ENCODE results near the gene LIF. TPM values are rescaled to one million over a fixed set of nuclear protein-coding genes. Genes with fewer than 3 reads are reported as not detected.
"Not testable (repeated sequence)": the region's sequence is repeated elsewhere in the genome, so short reads cannot be mapped to it uniquely, and the experiment has no call there.

The LIF gene
- total and polyA plus RNA-seq, 4 donors, result 0.08 to 0.10 (median 0.09) TPM; not detected in 1

DNA sequence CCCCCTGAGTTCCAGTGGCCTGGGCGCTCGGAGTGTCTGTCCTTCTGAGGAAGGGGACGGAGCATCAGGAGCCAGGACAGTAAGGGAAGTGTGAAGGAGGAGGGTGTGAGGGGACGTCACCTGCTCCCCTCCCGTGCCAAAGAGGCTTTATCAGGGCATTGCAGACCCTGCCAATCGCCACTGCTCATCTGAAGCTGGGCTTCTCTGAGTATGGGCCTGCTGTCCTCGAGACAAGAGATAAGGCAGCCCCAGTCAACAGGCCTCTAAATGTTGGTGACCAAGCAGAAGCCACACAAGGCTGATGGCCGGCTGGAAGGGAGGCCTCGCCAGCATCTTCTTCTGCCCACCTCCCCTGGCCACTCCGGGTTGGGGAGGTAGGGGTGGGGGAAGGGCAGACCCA is 29.8 kb downstream of the LIF start:
- peak; percentile 83 for DNase-seq (ENCODE audit: low spot score)
- Histone ChIP-seq H3K9ac (ENCODE audit: low read depth in 1 of 2, low read length in 2 of 2) (no peak overlapping the region), H3K4me3 (ENCODE audit: low read depth in 1 of 3, low read length in 3 of 3) (no peak overlapping the region), H3K9me3 (ENCODE audit: control insufficient read depth in 4 of 4, low read length in 3 of 4) (no peaks in the 10 kb centered on the region), H3K27ac (ENCODE audit: low read depth in 1 of 2, low read length in 2 of 2) (no peak overlapping the region), H3K27me3 (ENCODE audit: control insufficient read depth in 4 of 4, insufficient read depth in 4 of 4, low read length in 3 of 4) (peaks cover 0 to 5% (median 0%) of the 10 kb centered on the region in 4 donors), H3K36me3 (ENCODE audit: control insufficient read depth in 4 of 4, insufficient read depth in 3 of 4, low read depth in 1 of 4, low read length in 3 of 4) (no peaks in the 10 kb centered on the region), H3K4me1 (ENCODE audit: control insufficient read depth in 4 of 4, insufficient read depth in 4 of 4, low read length in 3 of 4) (no peaks in the 10 kb centered on the region)
- TF ChIP-seq RAD21 (IDR thresholded peaks at IDR 0.05), result no peak
- no peak for TF ChIP-seq GABPA (IDR thresholded peaks at IDR 0.05 in 1 of 2, conservative IDR thresholded peaks at IDR 0.05 in 1 of 2)
- no peak for TF ChIP-seq EGR1 (IDR thresholded peaks at IDR 0.05; ENCODE audit: low read depth in 2 of 2)
- TF ChIP-seq SP1 (IDR thresholded peaks at IDR 0.05), result no peak
- TF ChIP-seq, protein P1, sequence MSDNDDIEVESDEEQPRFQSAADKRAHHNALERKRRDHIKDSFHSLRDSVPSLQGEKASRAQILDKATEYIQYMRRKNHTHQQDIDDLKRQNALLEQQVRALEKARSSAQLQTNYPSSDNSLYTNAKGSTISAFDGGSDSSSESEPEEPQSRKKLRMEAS (IDR thresholded peaks at IDR 0.05), result no peak
- TF ChIP-seq, protein P2, sequence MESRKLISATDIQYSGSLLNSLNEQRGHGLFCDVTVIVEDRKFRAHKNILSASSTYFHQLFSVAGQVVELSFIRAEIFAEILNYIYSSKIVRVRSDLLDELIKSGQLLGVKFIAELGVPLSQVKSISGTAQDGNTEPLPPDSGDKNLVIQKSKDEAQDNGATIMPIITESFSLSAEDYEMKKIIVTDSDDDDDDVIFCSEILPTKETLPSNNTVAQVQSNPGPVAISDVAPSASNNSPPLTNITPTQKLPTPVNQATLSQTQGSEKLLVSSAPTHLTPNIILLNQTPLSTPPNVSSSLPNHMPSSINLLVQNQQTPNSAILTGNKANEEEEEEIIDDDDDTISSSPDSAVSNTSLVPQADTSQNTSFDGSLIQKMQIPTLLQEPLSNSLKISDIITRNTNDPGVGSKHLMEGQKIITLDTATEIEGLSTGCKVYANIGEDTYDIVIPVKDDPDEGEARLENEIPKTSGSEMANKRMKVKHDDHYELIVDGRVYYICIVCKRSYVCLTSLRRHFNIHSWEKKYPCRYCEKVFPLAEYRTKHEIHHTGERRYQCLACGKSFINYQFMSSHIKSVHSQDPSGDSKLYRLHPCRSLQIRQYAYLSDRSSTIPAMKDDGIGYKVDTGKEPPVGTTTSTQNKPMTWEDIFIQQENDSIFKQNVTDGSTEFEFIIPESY (IDR thresholded peaks at IDR 0.05), result no peak
- TF ChIP-seq NR2F2 (IDR thresholded peaks at IDR 0.05), result no peak
- TF ChIP-seq HNF4G (IDR thresholded peaks at IDR 0.05), result no peak
- TF ChIP-seq YY1 (IDR thresholded peaks at IDR 0.05), result no peak
- TF ChIP-seq, protein P3, sequence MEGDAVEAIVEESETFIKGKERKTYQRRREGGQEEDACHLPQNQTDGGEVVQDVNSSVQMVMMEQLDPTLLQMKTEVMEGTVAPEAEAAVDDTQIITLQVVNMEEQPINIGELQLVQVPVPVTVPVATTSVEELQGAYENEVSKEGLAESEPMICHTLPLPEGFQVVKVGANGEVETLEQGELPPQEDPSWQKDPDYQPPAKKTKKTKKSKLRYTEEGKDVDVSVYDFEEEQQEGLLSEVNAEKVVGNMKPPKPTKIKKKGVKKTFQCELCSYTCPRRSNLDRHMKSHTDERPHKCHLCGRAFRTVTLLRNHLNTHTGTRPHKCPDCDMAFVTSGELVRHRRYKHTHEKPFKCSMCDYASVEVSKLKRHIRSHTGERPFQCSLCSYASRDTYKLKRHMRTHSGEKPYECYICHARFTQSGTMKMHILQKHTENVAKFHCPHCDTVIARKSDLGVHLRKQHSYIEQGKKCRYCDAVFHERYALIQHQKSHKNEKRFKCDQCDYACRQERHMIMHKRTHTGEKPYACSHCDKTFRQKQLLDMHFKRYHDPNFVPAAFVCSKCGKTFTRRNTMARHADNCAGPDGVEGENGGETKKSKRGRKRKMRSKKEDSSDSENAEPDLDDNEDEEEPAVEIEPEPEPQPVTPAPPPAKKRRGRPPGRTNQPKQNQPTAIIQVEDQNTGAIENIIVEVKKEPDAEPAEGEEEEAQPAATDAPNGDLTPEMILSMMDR (IDR thresholded peaks at IDR 0.05; ENCODE audit: low read depth, low read length, missing input control), result no peak
- TF ChIP-seq, protein P4, sequence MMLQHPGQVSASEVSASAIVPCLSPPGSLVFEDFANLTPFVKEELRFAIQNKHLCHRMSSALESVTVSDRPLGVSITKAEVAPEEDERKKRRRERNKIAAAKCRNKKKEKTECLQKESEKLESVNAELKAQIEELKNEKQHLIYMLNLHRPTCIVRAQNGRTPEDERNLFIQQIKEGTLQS (IDR thresholded peaks at IDR 0.05), result no peak
- TF ChIP-seq FOXA1 (IDR thresholded peaks at IDR 0.05), result no peak
- no peak for TF ChIP-seq HNF4A (conservative IDR thresholded peaks at IDR 0.05)
- TF ChIP-seq FOXA2 (IDR thresholded peaks at IDR 0.05), result no peak
- no peak for TF ChIP-seq RXRA (IDR thresholded peaks at IDR 0.05)
- TF ChIP-seq JUND (IDR thresholded peaks at IDR 0.05), result no peak
- TF ChIP-seq, protein P5, sequence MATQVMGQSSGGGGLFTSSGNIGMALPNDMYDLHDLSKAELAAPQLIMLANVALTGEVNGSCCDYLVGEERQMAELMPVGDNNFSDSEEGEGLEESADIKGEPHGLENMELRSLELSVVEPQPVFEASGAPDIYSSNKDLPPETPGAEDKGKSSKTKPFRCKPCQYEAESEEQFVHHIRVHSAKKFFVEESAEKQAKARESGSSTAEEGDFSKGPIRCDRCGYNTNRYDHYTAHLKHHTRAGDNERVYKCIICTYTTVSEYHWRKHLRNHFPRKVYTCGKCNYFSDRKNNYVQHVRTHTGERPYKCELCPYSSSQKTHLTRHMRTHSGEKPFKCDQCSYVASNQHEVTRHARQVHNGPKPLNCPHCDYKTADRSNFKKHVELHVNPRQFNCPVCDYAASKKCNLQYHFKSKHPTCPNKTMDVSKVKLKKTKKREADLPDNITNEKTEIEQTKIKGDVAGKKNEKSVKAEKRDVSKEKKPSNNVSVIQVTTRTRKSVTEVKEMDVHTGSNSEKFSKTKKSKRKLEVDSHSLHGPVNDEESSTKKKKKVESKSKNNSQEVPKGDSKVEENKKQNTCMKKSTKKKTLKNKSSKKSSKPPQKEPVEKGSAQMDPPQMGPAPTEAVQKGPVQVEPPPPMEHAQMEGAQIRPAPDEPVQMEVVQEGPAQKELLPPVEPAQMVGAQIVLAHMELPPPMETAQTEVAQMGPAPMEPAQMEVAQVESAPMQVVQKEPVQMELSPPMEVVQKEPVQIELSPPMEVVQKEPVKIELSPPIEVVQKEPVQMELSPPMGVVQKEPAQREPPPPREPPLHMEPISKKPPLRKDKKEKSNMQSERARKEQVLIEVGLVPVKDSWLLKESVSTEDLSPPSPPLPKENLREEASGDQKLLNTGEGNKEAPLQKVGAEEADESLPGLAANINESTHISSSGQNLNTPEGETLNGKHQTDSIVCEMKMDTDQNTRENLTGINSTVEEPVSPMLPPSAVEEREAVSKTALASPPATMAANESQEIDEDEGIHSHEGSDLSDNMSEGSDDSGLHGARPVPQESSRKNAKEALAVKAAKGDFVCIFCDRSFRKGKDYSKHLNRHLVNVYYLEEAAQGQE (IDR thresholded peaks at IDR 0.05), result no peak
- 87% methylated on average over 10 of the region's 10 CpGs for WGBS

DNA sequence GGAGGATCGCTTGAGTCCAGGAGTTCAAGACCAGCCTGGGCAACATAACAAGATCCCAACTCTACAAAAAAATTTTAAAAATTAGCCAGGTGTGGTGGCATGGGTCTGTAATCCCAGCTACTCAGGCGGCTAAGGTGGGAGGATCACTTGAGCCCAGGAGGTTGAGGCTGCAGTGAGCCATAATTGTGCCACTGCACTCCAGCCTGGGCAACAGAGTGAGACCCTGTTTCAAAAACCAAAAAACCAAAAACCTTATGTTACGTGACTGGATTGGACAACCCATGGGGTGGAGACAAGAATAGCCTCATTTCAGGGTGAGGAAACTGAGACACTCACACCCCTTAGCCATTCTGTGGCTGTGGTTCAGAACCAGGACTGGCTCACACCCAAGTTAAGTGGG is 30.3 kb downstream of the LIF start:
- 94% methylated on average over 3 of the region's 3 CpGs for WGBS
- not testable (repeated sequence) for H3K9ac ChIP-seq (ENCODE audit: low read depth in 1 of 2, low read length in 2 of 2); H3K27ac ChIP-seq (ENCODE audit: low read depth in 1 of 2, low read length in 2 of 2); H3K9me3 ChIP-seq (ENCODE audit: control insufficient read depth in 4 of 4, low read length in 3 of 4); H3K4me3 ChIP-seq (ENCODE audit: low read depth in 1 of 3, low read length in 3 of 3); H3K4me1 ChIP-seq (ENCODE audit: control insufficient read depth in 4 of 4, insufficient read depth in 4 of 4, low read length in 3 of 4); H3K36me3 ChIP-seq (ENCODE audit: control insufficient read depth in 4 of 4, insufficient read depth in 3 of 4, low read depth in 1 of 4, low read length in 3 of 4); H3K27me3 ChIP-seq (ENCODE audit: control insufficient read depth in 4 of 4, insufficient read depth in 4 of 4, low read length in 3 of 4); DNase-seq (ENCODE audit: low spot score)

Measured in liver (tissue), 9 donors.